OCI-LY3 (cell line): ENCODE measurements around the gene GSG1L.

ENCODE experiments used
- H2AFZ ChIP-seq: fragments of 200-600, 300-600 bp; shearing (Covaris generic); 2 replicates; pipeline ENCODE4 v1.6.0; 2014; ENCODE audit warnings: antibody characterized with exemption, low read depth, low read length
- H3K27ac ChIP-seq: fragments of 200-600, 300-600 bp; sonication (generic); 2 replicates; pipeline ENCODE4 v1.5.1; 2014; ENCODE audit warnings: mild to moderate bottlenecking, low read length, moderate library complexity, mixed read lengths
- H3K27me3 ChIP-seq: fragments of 200-600, 300-600 bp; sonication (generic); 2 replicates; pipeline ENCODE4 v1.6.1; 2014; ENCODE audit warnings: low read depth, low read length, mixed read lengths
- H3K36me3 ChIP-seq: fragments of 200-600, 300-600 bp; sonication (generic); replicated peaks from 2 replicates; pipeline ENCODE3; 2014; ENCODE audit warnings: low read depth, low read length, mixed read lengths
- H3K4me1 ChIP-seq: fragments of 300-600, 200-600 bp; sonication (generic); 2 replicates; pipeline ENCODE4 v1.6.1; 2014; ENCODE audit warnings: low read length, mixed read lengths
- H3K4me2 ChIP-seq: fragments of 200-600, 300-600 bp; sonication (generic); 2 replicates; pipeline ENCODE4 v1.6.1; 2014; ENCODE audit warnings: low read length, mixed read lengths
- H3K4me3 ChIP-seq: fragments of 300-600, 200-600 bp; sonication (generic); 2 replicates; pipeline ENCODE4 v1.5.1; 2014; ENCODE audit warnings: antibody characterized with exemption, mild to moderate bottlenecking, low read length, moderate library complexity
- H3K79me2 ChIP-seq: fragments of 300-600, 200-600 bp; shearing (Covaris generic); 2 replicates; pipeline ENCODE4 v1.6.1; 2014; ENCODE audit warnings: mild to moderate bottlenecking, low read length, mixed read lengths
- H3K9ac ChIP-seq: fragments of 300-600, 200-600 bp; shearing (Covaris generic); 2 replicates; pipeline ENCODE4 v1.6.0; 2014; ENCODE audit warnings: mild to moderate bottlenecking, low read length, moderate library complexity
- H3K9me3 ChIP-seq: fragments of 200-600, 300-600 bp; shearing (Covaris generic); 2 replicates; pipeline ENCODE4 v1.6.1; 2014; ENCODE audit warnings: low read length, mixed read lengths; ENCODE audit not compliant: insufficient read depth
- H4K20me1 ChIP-seq: fragments of 200-600, 300-600 bp; sonication (generic); 2 replicates; pipeline ENCODE4 v1.6.1; 2016; ENCODE audit warnings: low read length, mixed read lengths; ENCODE audit not compliant: insufficient read depth
- EZH2phosphoT487 ChIP-seq: fragments of 200-600 bp; shearing (Covaris generic); IDR thresholded peaks from 2 replicates; pipeline ENCODE4 v1.6.1; 2018; ENCODE audit warnings: antibody characterized with exemption, mixed run types, low read depth
- TF ChIP-seq, protein P1 (sequence below): fragments of 200-600, 300-600 bp; sonication (generic); IDR thresholded peaks from 2 replicates; pipeline ENCODE4 v1.5.1; 2014; ENCODE audit warnings: antibody characterized with exemption, low read length, low read depth

Gene GSG1L

DNA sequence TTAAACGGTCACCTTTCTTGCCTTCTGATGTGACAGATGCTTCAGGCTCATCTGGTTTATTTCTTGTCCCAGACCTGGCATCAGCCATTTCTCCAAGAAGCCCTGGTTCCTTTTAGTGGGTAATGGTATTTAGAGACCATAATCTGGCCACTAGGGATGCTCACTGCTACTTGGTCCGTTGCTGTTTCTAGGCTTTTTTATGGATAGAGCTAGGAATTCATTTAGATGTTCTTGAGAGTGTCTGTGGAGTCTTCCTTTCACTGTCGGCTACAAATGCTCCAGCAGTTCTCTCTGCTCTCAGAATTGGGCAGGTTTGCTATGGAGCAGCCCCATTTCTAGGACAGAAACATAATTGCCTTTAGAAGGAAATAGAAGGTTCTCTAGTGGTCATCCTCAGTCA is 299.1 kb downstream of the GSG1L start:
- H3K9me3 ChIP-seq: no peaks in the 10 kb centered on the region
- no peak overlapping the region for H3K9ac ChIP-seq
- H3K36me3 ChIP-seq: no peaks in the 10 kb centered on the region
- TF ChIP-seq, protein P1, sequence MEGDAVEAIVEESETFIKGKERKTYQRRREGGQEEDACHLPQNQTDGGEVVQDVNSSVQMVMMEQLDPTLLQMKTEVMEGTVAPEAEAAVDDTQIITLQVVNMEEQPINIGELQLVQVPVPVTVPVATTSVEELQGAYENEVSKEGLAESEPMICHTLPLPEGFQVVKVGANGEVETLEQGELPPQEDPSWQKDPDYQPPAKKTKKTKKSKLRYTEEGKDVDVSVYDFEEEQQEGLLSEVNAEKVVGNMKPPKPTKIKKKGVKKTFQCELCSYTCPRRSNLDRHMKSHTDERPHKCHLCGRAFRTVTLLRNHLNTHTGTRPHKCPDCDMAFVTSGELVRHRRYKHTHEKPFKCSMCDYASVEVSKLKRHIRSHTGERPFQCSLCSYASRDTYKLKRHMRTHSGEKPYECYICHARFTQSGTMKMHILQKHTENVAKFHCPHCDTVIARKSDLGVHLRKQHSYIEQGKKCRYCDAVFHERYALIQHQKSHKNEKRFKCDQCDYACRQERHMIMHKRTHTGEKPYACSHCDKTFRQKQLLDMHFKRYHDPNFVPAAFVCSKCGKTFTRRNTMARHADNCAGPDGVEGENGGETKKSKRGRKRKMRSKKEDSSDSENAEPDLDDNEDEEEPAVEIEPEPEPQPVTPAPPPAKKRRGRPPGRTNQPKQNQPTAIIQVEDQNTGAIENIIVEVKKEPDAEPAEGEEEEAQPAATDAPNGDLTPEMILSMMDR: no peak
- TF ChIP-seq EZH2phosphoT487: no peak
- no peak overlapping the region for H3K27ac ChIP-seq
- no peak overlapping the region for H3K4me3 ChIP-seq
- H3K4me2 ChIP-seq: no peak overlapping the region
- H4K20me1 ChIP-seq: no peaks in the 10 kb centered on the region
- H3K4me1 ChIP-seq: no peaks in the 10 kb centered on the region
- H3K79me2 ChIP-seq: no peaks in the 10 kb centered on the region
- H2AFZ ChIP-seq: no peak overlapping the region
- H3K27me3 ChIP-seq: no peaks in the 10 kb centered on the region

DNA sequence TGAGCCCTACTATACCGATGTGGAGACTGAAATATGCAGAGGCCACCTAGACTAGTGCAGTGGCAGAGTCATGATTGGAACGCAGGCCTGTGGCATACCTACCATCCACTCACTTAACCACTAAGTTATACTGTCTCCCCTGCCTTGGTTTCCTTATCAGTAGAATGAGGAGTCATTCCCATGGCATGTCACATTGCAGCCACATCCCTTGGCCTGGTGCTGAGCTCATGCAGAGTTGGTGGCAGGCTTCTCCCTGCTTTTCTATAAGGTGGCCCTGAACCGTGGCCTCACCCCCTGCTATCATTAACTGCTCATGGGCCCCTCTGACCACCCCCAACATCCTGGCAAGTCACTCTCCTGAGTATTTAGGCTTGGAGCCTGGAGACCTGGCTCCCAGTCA is 301.1 kb downstream of the GSG1L start:
- H3K36me3 ChIP-seq: no peaks in the 10 kb centered on the region
- H3K9me3 ChIP-seq: no peaks in the 10 kb centered on the region
- no peak overlapping the region for H3K27ac ChIP-seq
- no peaks in the 10 kb centered on the region for H3K79me2 ChIP-seq
- H2AFZ ChIP-seq: no peak overlapping the region
- no peaks in the 10 kb centered on the region for H4K20me1 ChIP-seq
- no peaks in the 10 kb centered on the region for H3K27me3 ChIP-seq
- H3K4me2 ChIP-seq: no peak overlapping the region
- H3K9ac ChIP-seq: no peak overlapping the region
- no peaks in the 10 kb centered on the region for H3K4me1 ChIP-seq
- TF ChIP-seq, protein P1: no peak
- TF ChIP-seq EZH2phosphoT487: no peak
- H3K4me3 ChIP-seq: no peak overlapping the region

DNA sequence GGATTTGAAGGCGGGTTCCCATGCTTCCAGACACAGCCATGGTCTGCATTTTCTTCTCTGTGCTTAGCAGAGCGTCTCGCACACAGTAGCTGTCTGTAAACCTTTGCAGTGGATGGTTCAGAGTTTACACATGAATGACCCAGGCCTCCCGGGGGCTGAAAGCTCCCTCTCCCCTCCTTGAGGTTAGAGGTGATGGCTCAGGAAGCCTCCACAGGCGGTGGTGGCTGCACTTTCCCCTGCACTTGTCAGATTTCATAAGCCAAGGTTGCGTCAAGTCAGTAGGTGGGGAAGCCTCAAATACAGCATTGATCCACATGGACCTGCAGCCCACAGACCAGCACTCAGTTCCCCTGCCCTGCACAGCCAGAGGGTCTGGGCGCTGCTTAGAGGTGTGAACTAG is 301.7 kb downstream of the GSG1L start:
- H3K4me3 ChIP-seq: no peak overlapping the region
- no peaks in the 10 kb centered on the region for H3K36me3 ChIP-seq
- H3K9me3 ChIP-seq: no peaks in the 10 kb centered on the region
- H3K27me3 ChIP-seq: no peaks in the 10 kb centered on the region
- H2AFZ ChIP-seq: no peak overlapping the region
- no peaks in the 10 kb centered on the region for H3K79me2 ChIP-seq
- no peak for TF ChIP-seq EZH2phosphoT487
- TF ChIP-seq, protein P1: no peak
- no peak overlapping the region for H3K4me2 ChIP-seq
- no peaks in the 10 kb centered on the region for H4K20me1 ChIP-seq
- H3K9ac ChIP-seq: no peak overlapping the region
- no peak overlapping the region for H3K27ac ChIP-seq
- H3K4me1 ChIP-seq: no peaks in the 10 kb centered on the region

DNA sequence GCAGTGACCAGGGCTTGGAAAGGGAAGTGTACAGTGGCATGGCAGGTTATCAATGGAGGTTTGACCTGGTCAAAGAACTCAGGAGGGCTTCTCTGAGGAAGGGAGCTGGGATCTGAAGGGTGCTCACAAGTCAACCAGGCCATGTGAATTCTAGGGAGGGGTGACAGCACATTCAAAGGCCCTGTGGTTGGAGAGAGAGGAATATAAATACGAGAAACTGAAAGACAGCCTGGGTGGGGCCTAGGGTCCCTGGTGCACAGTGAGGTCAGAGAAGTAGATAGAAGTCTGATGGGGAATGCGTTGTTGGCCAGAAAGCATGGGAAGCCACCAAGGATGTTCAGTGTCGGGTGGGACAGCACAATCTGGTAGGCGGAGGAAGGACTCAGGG is 302.7 kb downstream of the GSG1L start:
- H3K36me3 ChIP-seq: no peaks in the 10 kb centered on the region
- H3K4me3 ChIP-seq: no peak overlapping the region
- no peaks in the 10 kb centered on the region for H3K79me2 ChIP-seq
- H3K4me2 ChIP-seq: no peak overlapping the region
- H4K20me1 ChIP-seq: no peaks in the 10 kb centered on the region
- H3K27ac ChIP-seq: no peak overlapping the region
- H3K4me1 ChIP-seq: no peaks in the 10 kb centered on the region
- no peaks in the 10 kb centered on the region for H3K27me3 ChIP-seq
- H2AFZ ChIP-seq: no peak overlapping the region
- no peaks in the 10 kb centered on the region for H3K9me3 ChIP-seq
- no peak for TF ChIP-seq EZH2phosphoT487
- TF ChIP-seq, protein P1: no peak
- H3K9ac ChIP-seq: no peak overlapping the region
